SK-N-SH (cell line): ENCODE data around the gene GTPBP3. TPM values are rescaled to one million over a fixed set of nuclear protein-coding genes. Genes with fewer than 3 reads are reported as not detected.
A peak's percentile ranks its signal among the peaks of the same experiment; 100 is the strongest.

Source experiments
- EP300 ChIP-seq, 2 experiments: IDR thresholded peaks; 2 replicates each; pipeline versions ENCODE4 v1.4.0 to v1.6.1; 2012; ENCODE audit warnings: borderline replicate concordance in 1 of 2, low read depth in 1 of 2, low read length in 1 of 2
- FOSL2 ChIP-seq: IDR thresholded peaks from 2 replicates; pipeline ENCODE4 v1.4.0; 2012; ENCODE audit warnings: low read depth, mild to moderate bottlenecking, moderate library complexity, borderline replicate concordance
- FOXJ3 ChIP-seq: sonication (generic); formaldehyde crosslinking; IDR thresholded peaks from 2 replicates; pipeline ENCODE4 v1.5.1; 2020; ENCODE audit warnings: mild to moderate bottlenecking, missing genetic modification reagents
- GABPA ChIP-seq: IDR thresholded peaks from 2 replicates; pipeline ENCODE4 v1.4.0; 2012; ENCODE audit warnings: low read depth, mild to moderate bottlenecking
- GATA2 ChIP-seq: sonication (generic); formaldehyde crosslinking; IDR thresholded peaks from 2 replicates; pipeline ENCODE4 v1.5.0; 2020; ENCODE audit warnings: mild to moderate bottlenecking, missing genetic modification reagents
- PBX3 ChIP-seq: IDR thresholded peaks from 2 replicates; pipeline ENCODE4; 2012
- POLR2AphosphoS5 ChIP-seq: IDR thresholded peaks from 2 replicates; pipeline ENCODE4 v1.6.1; 2012; ENCODE audit warnings: low read depth, low read length
- RCOR1 ChIP-seq: fragments of 150-350 bp; IDR thresholded peaks from 2 replicates; pipeline ENCODE4 v1.6.1; 2017; ENCODE audit warnings: antibody characterized with exemption, low read length
- REST ChIP-seq: IDR thresholded peaks from 2 replicates; pipeline ENCODE4 v1.6.1; 2012; ENCODE audit warnings: mild to moderate bottlenecking, low read depth, low read length, moderate library complexity
- RFX5 ChIP-seq: IDR thresholded peaks from 2 replicates; pipeline ENCODE4 v1.6.1; 2012; ENCODE audit warnings: mild to moderate bottlenecking, improper control_type of control experiment, low read length
- RXRA ChIP-seq: IDR thresholded peaks from 2 replicates; pipeline ENCODE4 v1.4.0; 2012; ENCODE audit warnings: low read depth, mild to moderate bottlenecking, borderline replicate concordance
- SIN3A ChIP-seq: IDR thresholded peaks from 2 replicates; pipeline ENCODE4 v1.6.1; 2012; ENCODE audit warnings: low read depth, mild to moderate bottlenecking, low read length, moderate library complexity, borderline replicate concordance
- USF1 ChIP-seq: IDR thresholded peaks from 2 replicates; pipeline ENCODE4 v1.4.0; 2012; ENCODE audit warnings: low read depth, borderline replicate concordance
- USF2 ChIP-seq: fragments of 150-350 bp; IDR thresholded peaks from 2 replicates; pipeline ENCODE4 v1.6.1; 2017; ENCODE audit warnings: antibody characterized with exemption, low read length, low read depth, borderline replicate concordance
- polyA plus RNA-seq, 3 experiments: library from polyadenylated mRNA; depleted of rRNA; stranded (reverse); fragments of >200 nt; gene quantifications; 2 replicates each; pipeline ENCODE4 v1.2.3, GENCODE V29; 2012

GTPBP3 gene
- polyA plus RNA-seq, 1 of the 3 experiments (the other 2 are of a cell fraction), result 21.6 TPM

- TF ChIP-seq POLR2AphosphoS5 (peak; percentile 37; the same call in 1 of the 2 replicates), RFX5 (no peak), RXRA (no peak), EP300 (IDR thresholded peaks at IDR 0.05; ENCODE audit: borderline replicate concordance in 1 of 2, low read depth in 1 of 2, low read length in 1 of 2) (no peak), PBX3 (peak; percentile 100), SIN3A (no peak), USF1 (peak; percentile 79), FOSL2 (no peak), FOXJ3 (CRISPR knock-in tag) (no peak), GATA2 (CRISPR knock-in tag) (no peak), REST (no peak), RCOR1 (no peak), GABPA (no peak), USF2 (peak; percentile 50; the same call in 1 of the 2 replicates)
Measured at GRCh38 chr19:17303167-17303939, 34.0 kb upstream of the GTPBP3 start, which contains the start of gene ABHD8 (continued).
